GM12874 (cell line): ENCODE data around the gene TMEM253.

Experiments used
- CTCF ChIP-seq: IDR thresholded peaks from 2 replicates; pipeline ENCODE4 v1.5.1; 2011; ENCODE audit warnings: low read depth, mild to moderate bottlenecking, control low read depth, low read length, moderate library complexity; ENCODE audit not compliant: insufficient read depth

TMEM253 gene

DNA sequence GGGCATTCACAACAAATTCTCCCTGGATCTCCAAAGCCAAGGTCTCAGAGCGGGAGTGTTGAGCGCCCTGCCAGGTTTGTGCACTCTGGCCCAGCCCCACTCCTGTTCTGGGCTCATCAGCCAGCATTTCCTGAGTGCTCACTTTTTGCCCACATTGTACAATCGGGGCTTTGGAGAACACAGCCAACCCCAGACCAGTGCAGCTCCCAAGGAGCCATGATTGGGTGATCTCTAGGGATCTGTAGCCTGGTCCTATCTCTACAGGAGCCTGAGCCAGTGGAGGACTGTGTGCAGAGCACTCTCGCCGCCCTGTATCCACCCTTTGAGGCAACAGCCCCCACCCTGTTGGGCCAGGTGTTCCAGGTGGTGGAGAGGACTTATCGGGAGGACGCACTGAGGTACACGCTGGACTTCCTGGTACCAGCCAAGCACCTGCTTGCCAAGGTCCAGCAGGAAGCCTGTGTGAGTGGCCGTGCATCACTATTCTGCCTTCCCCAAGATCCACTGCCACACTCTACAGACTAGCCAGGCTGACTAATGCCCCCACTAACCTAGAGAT is 28.0 kb upstream of the TMEM253 start:
- no peak for TF ChIP-seq CTCF

DNA sequence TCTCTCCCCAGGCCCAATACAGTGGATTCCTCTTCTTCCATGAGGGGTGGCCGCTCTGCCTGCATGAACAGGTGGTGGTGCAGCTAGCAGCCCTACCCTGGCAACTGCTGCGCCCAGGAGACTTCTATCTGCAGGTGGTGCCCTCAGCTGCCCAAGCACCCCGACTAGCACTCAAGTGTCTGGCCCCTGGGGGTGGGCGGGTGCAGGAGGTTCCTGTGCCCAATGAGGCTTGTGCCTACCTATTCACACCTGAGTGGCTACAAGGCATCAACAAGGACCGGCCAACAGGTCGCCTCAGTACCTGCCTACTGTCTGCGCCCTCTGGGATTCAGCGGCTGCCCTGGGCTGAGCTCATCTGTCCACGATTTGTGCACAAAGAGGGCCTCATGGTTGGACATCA is 26.9 kb upstream of the TMEM253 start:
- TF ChIP-seq CTCF: no peak

DNA sequence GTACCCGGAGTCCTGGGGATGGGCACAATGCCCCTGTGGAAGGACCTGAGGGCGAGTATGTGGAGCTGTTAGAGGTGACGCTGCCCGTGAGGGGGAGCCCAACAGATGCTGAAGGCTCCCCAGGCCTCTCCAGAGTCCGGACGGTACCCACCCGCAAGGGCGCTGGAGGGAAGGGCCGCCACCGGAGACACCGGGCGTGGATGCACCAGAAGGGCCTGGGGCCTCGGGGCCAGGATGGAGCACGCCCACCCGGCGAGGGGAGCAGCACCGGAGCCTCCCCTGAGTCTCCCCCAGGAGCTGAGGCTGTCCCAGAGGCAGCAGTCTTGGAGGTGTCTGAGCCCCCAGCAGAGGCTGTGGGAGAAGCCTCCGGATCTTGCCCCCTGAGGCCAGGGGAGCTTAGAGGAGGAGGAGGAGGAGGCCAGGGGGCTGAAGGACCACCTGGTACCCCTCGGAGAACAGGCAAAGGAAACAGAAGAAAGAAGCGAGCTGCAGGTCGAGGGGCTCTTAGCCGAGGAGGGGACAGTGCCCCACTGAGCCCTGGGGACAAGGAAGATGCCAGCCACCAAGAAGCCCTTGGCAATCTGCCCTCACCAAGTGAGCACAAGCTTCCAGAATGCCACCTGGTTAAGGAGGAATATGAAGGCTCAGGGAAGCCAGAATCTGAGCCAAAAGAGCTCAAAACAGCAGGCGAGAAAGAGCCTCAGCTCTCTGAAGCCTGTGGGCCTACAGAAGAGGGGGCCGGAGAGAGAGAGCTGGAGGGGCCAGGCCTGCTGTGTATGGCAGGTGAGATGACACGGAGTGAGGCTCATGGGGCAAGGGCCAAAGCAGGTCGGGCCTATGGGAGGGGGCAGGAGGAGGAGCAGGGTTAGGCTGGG is 26.2 kb upstream of the TMEM253 start:
- TF ChIP-seq CTCF: no peak

- no peak for TF ChIP-seq CTCF
Measured at GRCh38 chr14:21075719-21076437, 25.0 kb upstream of the TMEM253 start.

DNA sequence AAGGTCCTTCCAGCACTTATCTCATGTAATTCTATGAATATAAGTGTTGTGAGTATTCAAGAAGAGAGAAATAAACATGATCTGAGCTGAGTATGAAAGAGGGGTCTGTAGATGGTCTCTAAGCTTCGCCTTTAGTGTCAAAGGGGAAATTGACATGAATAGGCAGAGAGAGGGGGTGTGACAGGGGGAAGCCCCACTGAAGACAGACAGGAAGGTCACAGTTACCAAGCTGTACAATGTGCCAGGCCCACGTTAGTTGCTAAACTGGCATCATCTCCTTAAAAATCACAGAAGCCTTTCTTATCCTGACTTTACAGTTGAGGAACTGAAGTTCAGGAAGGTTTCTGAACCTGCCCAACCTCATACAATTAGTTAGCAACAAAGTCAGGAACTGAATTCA is 23.2 kb upstream of the TMEM253 start:
- no peak for TF ChIP-seq CTCF

- no peak for TF ChIP-seq CTCF
Measured at GRCh38 chr14:21078287-21078686, 22.6 kb upstream of the TMEM253 start.

GRCh38 chr14:21078726-21079125 is 22.1 kb upstream of the TMEM253 start:
- no peak for TF ChIP-seq CTCF
